Measurements from ENCODE around the gene HNMT.
"Not testable (repeated sequence)": the region's sequence is repeated elsewhere in the genome, so short reads cannot be mapped to it uniquely, and the experiment has no call there.

DNA sequence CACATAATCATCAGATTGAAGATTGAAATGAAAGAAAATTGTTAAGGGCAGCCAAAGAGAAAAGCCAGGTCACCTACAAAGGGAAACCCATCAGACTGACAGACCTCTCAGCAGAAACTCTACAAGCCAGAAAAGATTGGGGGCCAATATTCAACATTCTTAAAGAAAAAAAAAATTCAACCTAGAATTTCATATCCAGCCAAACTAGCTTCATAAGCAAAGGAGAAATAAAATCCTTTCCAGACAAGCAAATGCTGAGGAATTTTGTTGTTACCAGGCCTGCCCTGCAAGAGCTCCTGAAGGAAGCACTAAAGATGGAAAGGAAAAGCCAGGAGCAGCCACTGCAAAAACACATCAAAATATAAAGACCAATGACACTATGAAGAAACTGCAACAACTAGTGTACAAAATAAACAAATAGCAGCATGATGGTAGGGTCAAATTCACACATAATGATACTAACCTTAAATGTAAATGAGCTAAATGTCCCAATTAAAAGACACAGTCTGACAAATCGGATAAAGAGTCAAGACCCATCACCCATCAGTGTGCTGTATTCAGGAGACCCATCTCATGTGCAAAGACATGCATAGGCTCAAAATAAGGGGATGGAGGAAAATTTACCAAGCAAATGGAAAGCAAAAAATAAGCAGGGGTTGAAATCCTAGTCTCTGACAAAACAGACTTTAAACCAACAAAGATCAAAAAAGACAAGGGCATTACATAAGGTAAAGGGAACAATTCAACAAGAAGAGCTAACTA is 29.6 kb downstream of the HNMT start:
- not testable (repeated sequence) for TF ChIP-seq CTCF, POLR2AphosphoS5, POLR2A, EP300 (IDR thresholded peaks at IDR 0.05)

Measured in gastroesophageal sphincter (tissue), 3 donors.